AG08396 (cell line): ENCODE data around the gene CIB4.
A peak's percentile ranks its signal among the peaks of the same experiment; 100 is the strongest.
"Not testable (repeated sequence)": the region's sequence is repeated elsewhere in the genome, so short reads cannot be mapped to it uniquely, and the experiment has no call there.

Experiments
- DNase-seq: peaks from one replicate; pipeline ENCODE4 v3.0.0; 2012; ENCODE audit warnings: low spot score, mixed read lengths

CIB4 gene

DNA sequence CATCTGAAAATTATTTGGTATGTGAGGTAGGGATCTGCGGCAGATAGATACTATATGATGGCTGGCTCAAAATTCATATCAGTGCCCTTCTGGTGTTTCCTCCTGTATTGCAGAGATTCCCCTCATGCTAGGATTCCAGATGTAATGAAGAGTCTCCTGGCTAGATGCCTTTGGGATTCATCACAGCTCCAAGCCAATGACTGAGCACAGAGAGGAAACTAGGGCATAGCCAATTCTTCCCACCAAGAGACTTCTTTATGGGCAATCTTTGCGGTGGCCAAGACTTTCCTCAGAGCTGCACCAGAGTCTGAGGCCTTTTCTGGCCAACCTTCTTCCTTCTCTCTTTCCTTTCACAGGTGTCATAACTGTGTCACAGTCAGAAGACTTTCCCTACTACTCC, 25.5 kb upstream of the CIB4 start:
- DNase-seq: peak; percentile 35

DNA sequence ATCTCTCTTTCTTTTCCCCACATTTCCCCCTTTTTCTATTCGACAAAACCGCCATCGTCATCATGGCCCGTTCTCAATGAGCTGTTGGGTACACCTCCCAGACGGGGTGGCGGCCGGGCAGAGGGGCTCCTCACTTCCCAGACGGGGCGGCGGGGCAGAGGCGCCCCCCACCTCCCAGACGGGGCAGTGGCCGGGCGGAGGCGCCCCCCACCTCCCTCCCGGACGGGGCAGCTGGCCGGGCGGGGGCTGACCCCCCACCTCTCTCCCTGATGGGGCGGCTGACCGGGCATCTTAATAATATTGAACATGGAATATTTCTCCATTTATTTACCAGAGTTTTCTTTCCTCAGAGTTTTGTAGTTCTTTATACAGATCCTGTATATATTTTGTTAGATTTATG, 24.1 kb upstream of the CIB4 start:
- not testable (repeated sequence) for DNase-seq

DNA sequence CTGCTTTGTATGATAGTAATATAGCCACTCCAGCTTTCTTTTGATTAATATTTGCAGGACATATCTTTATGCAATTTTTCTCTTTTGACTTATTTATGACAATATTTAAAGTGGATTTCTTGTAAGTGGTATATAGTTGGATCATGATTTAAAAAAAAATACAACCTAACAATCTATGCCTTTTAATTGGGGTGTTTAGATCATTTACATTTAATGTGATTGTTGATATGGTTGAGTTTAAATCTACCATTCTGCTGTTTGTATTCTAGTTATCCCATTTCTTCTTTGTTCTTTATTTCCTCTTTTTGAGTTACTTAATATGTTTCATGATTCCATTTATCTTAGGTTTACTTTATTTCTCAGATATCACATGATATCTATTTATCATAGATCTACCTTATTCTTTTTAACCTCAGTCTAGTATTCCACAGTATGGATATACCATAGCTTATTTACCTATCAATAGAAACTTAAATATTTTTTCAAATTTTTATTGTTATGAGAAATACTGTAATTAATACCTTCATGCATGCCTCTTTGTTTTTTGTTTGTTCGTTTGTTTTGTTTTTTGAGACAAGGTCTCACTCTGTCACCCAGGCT, 19.3 kb upstream of the CIB4 start:
- no peak for DNase-seq

DNA sequence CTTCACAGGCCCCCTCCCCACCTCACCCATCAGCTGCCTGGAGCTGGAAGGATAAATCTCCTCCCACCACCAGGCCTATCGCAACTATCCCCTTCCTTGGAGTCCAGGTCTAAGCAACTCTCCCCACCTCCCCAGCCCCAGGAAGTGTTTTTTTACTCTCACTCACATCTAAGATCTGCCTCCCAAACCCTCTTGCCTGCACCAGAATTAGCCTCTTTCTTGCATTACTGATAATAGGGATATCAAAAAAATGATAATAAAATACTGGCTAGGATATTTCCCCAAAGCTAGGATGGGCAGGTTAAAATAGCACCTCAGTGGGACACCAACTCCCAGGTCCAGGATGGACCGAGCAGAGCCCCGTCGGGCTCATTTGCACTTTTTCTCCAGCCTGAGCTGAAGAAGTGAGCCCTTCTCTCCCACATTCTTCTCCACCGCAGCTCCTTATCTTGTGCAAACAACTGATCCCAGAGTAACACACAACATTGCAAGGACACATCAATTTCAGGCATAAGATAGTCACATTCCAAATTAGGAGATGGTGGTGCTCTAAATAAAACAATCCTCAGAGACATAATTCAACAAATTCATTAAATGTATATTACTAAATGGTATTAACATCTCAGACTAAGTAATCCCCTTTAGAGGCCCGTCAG, 17.7 kb upstream of the CIB4 start:
- DNase-seq: no peak

DNA sequence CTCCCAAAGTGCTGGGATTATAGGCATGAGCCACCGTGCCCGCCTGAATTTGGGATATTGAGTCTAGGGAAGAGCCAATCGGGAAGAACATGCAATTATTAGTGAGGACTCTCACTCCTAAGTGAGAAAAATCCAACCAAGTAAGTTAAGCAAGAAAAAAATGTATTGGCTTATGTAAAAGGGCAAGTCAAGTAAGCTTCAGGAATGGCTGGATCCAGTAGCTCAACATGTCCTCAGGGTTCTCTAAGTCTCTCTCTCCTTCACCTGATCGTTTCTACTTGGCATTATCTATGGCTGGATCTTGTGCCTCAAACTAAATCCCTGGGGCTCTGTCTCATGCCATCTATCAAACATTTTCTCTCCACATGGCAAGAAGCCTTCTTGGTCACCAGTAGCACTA, 16.1 kb upstream of the CIB4 start:
- DNase-seq: no peak

DNA sequence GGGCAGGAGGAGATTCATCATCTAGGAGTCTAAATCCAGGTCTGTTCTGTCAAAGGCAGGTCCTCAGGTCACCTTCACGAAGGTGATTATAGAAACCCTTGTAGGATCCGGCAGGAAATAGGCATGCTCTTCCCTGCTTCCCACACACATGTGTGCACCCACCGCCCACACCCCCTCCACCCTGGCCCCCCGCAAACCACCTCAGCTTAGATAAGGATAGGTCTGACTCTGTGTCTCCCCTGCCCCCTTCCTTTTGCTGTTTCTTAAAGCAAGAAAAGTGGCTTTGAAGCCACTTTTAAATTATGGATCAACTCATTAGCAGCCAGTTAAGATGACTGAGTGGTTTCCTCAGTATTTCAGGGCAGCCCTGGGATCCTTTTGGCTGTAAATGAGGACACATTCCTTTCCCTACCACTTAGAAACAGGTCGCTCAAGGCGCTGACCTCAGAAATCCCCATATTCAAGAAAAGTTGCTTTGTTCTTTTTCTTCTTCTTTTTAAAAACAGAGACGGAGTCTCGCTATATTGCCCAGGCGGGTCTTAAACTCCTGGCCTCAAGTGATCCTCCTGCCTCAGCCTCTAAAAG, 14.5 kb upstream of the CIB4 start:
- no peak for DNase-seq

DNA sequence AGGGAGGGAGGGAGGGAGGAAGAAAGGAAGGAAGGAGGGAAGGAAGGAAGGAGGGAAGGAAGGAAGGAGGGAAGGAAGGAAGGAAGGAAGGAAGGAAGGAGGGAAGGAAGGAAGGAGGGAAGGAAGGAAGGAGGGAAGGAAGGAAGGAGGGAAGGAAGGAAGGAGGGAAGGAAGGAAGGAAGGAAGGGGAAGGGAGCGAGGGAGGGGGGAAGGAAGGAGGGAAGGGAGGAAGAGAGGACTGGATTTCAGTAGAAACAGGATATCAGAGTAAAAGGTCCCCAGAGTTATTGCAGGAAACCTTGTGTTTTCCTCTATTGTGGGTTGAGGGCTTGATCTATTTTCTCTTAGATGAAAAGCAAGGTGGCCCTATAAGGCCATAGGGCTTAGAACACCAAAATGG, 14.0 kb upstream of the CIB4 start:
- DNase-seq: not testable (repeated sequence)

DNA sequence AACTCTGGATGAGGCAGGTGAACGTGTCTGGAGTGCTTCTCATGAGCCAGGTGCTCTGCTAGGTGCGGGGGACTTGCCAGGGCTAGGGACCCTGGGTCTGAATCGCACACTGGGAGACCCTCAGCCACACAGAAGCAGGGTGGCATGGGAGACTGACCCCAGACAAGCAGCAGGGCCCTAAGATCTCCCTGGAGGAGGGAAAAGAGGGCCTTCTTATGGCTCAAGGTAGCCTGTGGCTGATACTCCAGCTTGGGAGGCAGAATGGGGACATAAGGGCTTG, 12.8 kb upstream of the CIB4 start:
- no peak for DNase-seq

DNA sequence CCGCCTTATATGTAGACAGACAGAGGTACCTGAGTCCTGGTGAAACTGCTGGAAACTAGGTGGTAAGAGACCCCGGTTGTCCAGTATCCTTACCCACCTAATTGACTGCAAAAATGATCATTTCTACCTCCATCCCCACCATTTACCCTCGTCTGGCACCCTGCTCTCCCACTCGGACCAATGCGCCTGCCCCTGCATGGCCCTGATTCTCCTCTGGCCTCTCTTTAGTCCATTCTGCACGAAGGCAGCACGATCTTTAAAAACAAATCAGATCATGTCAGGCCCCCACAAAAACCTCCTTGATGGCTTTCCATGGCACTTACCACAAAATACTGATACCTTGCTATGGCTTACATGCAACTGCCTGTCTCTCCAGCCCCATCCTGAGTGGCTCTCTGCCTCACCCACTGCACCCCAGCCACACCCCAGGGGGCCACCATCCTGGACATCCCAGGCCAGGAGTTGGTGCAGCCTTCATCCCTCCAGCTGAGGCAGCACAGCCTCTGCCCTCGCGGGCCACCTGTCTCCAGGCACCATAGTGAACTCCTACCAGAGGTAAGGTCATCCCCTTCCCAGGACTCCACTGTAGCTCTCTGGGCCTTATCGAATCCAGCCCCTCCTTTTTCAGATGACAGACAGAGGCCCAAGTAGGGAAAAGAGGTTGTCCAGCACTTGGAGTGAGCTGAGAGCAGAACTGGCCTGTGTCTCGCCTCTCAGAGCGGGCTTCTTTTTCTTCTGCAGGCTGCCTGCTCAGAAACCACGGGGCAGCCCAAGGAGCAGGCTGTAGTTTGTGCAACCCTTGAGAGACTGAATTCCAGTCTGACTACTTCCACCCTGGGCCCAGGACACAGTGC, 12.3 kb upstream of the CIB4 start:
- DNase-seq: no peak

DNA sequence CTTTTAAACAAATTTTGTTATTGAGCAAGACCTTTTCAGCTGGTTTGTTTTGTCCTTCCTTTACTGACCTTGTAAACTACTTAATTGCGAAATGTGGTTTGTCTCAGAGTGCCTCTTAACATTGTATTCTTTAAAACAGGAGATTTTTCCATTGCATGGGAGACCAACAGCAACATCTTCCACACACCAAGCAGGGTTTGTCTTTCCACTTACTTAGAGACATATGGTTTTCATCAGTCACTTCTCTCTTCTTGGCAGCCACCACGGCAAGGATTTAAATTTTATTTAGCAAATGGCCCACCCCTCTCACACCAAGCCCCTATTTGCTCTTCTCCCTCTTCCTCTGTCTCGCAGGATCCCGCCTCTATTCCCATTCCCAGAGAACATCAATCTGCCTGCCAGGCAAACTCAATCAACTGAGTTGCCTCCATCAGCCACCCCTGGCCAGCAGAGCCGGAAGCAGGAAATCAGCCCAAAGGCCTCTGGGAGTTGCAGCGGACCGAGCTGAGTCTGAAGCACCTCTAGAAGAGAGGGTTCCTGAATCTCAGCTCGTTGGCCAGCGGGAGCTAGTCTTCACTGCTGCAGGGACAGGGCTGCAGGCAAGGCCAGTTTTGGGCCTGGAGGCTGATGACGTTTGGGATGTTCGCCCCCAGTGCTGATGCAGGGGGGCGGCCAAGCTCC, 11.3 kb upstream of the CIB4 start:
- peak; percentile 18 for DNase-seq

DNA sequence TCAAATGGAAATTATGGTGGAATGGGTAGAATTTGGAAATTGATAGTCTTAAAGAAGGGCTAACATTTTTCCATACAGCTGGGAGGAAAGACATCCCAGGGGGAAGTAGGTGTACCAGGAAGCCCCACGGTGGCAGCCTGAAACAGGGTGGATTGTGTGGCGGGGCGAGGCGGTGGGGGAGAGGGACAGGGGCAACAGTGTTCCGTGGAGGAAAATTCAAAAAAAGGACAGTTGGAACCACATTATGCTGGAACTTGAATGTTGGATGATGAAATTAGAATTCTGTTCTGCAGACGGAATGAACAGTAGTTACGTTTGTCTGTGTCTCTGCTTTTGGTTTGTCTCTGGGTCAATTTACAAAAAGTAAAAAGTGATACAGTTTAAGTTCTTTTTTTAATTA, 10.6 kb upstream of the CIB4 start:
- DNase-seq: no peak

DNA sequence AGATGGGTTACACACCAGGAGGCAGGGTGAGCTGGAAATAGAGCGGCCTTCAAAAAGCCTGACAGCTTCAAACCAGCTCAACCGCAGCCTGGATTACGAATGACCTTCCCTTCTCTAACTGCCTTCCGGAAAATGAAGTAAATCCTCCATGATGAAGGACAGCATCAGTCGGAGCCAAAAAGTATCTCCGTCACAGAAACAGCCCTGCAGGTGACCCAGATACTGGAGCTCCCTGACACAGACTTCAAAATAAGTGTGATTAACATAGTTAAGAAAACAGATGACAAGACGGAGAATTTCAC, 10.3 kb upstream of the CIB4 start:
- DNase-seq: no peak

DNA sequence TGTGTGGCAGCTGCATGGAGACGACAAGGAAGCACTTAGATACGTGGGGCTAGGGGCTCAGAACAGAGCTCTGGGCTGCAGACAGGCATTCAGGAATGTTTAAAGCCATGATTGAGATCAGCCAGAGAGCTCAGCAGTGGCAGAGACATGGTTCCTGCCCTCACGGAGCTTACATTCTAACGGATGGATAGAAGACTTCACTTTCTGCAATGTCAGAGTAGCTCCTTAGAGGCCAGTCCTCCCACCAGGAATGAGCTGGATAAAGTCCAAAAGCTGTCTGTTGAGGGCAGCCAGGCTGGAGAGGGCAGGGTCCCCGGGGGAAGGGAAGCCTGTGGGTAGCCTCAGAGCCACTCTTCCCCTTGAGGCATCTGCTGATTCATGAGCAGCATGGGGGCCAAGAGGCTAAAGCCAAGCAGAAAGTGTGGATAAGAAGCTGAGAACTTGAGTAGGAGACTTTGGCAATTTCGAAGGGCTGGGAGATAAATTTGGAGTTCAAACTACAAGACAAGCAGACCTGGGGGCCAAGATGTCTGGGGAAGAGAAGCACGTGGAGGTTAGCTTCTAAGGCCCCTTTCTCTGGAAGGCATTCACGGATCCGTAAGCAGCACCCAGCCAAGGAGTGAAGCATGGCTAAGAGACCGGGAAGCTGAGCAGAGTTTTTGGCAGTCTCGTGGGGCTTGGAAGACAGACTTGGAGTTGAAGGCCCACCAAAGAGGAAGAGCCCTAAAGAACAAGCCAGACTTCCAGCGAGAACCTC, 9.7 kb upstream of the CIB4 start:
- no peak for DNase-seq

DNA sequence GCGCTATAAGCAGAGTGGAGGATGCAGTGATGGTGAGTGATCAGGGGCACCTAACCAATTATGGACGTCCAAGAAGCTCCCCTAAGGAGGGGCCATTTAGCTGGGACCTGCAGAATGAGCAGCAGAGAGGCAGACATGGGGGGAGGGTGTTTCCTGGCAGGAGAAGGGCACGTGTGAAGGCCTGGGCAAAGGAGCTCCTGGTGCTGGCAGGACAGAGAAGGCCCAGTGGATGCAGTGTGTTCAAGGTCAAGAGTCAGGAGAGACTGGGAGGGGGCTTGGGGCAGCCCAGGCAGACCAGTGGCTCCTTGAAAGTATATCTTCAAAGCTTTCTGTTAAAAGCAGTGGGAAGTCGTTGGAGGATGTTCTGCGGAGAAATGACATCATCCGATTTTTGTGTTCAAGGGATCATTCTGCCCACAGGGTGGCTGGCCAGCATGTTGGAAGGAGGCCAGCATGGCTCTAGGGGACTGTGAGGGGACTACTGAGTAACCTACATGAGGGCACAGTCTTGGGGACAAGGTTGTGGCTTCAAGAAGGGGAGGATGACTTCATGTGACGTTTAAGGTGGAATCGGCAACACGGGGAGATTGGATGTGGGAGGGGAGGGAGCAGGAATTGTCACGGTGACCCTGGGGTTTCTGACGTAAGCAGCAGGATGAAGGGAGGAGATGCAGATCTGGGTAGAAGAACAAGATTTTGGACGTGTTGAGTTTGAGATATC, 9.0 kb upstream of the CIB4 start:
- DNase-seq: no peak

DNA sequence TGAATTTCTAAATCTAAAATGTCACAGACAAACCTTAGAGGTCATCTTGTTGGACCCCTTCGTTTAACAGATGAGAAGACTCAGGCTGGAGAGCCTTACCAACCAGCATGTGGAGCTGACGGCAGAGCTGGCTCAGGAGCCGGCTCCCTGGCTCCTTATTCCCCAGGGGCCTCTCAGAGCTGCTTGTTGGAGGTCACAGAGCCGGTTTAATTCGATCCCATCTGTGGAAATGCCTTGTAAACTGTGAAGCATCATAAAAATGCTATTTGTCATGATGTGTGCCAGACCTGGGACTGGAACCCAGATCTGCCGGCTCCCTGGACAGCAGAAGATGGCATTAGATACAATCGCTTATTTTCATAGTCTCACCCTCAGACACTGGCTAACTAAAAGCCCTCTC, 8.2 kb upstream of the CIB4 start:
- DNase-seq: no peak

DNA sequence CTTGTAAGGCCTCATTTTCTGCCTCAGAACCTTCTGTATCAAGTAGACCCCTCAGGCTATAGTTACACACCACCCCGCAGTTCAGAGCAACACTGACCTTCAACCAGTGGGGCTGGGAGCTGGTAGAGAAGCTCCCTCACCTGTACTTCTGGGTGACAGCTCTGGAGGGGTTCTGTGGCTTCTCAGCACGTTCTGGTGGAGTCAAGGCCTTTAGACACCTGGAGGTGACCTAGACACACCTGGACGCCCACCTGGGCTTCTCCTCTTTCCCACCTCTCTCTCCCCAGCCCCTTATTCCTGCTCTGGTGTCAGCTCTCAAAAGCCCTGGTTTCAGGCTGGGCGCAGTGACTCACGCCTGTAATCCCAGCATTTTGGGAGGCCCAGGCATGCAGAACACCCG, 7.3 kb upstream of the CIB4 start:
- DNase-seq: no peak

DNA sequence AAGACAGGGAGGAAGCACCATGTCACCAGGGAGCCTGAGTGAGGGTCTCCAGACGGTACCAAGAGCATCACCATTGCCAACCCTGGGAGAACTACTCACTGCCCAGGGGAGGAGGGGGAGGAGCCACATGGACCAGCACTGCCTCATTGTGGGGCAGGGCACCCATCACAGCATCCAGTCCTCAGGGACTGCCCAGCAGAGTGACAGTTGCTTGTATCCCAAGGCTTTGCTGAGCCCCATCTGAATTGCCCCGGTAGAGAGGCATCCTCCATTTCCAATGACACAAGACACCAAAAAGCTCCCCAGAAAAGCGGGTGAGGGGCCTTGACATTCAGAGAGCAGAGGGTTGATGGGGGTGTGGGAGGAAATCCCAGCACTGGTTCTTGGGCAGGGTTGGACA, 6.8 kb upstream of the CIB4 start:
- DNase-seq: no peak

DNA sequence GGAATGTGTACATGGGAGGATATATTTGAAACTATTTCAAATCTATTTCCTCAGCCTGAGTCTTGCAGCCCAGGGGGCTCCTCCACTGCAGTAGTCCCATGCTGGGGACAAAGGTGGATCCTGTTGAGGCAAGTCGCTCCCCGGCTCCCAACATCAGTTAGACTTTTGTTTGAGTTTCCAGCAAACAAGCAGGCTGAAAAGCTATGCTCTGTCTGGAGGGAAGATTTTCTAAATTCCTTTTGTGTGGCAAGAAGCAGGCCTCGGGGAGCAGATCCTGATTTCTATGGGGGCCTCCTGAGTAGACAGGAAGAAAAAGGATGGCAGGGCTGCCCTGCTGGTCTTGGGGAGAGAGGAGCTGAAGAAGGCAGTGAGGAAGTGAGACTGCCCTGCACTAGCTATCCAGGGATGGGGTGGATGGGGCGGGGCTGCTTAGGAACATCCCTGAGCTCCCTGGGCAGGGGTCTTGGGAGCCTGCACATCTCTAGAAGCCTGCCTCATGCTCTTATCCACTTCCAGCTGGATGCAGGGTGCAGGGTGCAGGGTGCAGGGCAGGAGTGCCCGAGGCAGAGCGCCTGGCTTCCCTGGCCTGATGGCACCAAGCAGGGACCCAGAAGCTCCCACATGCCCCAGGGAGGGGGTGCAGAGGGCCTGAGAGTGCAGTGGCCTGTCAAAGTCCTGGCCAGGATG, 6.0 kb upstream of the CIB4 start:
- DNase-seq: no peak

DNA sequence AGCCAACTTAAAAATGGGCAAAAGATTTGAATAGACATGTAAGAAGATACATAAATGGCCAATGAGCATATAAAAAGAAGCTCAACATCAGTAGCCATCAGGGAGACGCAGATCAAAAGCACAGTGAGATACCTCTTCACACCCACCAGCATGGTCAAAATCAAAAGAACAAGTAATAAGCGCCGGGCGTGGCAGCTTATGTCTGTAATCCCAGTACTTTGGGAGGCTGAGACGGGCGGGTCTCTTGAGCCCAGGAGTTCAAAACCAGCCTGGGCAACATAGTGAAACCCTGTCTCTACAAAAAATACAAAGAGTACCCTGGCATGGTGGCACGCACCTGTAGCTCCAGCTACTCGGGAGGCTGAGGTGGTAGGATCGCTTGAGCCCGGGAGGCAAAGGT, 4.6 kb upstream of the CIB4 start:
- DNase-seq: no peak

DNA sequence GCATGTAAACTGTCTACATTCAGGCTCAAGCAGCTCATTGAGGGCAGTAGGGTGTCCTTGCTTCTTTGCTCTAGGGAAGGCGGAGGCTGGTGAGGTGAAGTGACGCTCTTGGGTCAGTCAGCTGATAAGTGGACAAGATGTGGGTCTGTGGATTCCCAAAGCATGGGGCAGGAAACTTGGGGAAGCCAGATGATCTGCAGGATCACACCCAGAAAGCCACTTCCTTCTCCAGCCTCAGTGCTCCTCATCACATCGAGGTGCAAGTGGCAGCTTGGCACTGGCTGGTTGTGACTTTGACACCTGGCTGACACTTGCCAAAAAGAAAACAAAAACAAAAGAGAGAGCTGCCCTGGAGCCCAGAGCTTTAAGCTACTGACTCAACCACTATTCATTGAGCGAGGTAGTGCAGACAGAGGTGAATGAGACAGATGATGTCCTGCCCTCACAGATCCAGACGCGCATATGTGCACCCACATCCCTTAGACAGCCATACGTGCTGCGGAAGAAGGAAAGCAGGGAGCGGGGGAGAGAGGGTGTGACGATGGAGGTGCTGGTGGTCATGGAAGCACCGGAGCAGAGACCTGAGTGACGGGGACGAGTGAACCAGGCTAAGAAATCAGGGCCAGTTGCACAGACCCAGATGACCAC, 3.1 kb upstream of the CIB4 start:
- no peak for DNase-seq
